Immature natural killer cell (primary cell): ENCODE measurements around the gene BRD1. TPM values are rescaled to one million over a fixed set of nuclear protein-coding genes. Genes with fewer than 3 reads are reported as not detected.

ENCODE experiments used
- DNase-seq, 3 donors: peaks; one replicate each; pipeline ENCODE4 v3.0.0; 2022; ENCODE audit warnings: mixed read lengths in 1 of 3
- H3K27ac Mint-ChIP-seq, 6 donors: one replicate each; pipeline ENCODE4 v1.8.0; 2020; ENCODE audit warnings: mixed read lengths in 6 of 6, mild to moderate bottlenecking in 5 of 6, inconsistent platforms in 4 of 6, moderate library complexity in 3 of 6
- H3K27me3 Mint-ChIP-seq, 3 donors: one replicate each; pipeline ENCODE4 v1.8.0; 2020 to 2021; ENCODE audit warnings: low read depth in 3 of 3, mild to moderate bottlenecking in 3 of 3, mixed read lengths in 3 of 3, moderate library complexity in 3 of 3, inconsistent platforms in 1 of 3
- H3K36me3 Mint-ChIP-seq, 3 donors: one replicate each; pipeline ENCODE4 v1.8.0; 2020; ENCODE audit warnings: mixed read lengths in 3 of 3, inconsistent platforms in 2 of 3, mild to moderate bottlenecking in 2 of 3
- H3K4me1 Mint-ChIP-seq, 2 donors: one replicate each; pipeline ENCODE4 v1.8.0; 2020; ENCODE audit warnings: inconsistent platforms in 2 of 2, mild to moderate bottlenecking in 2 of 2, mixed read lengths in 2 of 2, moderate library complexity in 1 of 2
- H3K4me3 Mint-ChIP-seq, 5 donors: one replicate each; pipeline ENCODE4 v1.8.0; 2020; ENCODE audit warnings: mild to moderate bottlenecking in 5 of 5, mixed read lengths in 5 of 5, inconsistent platforms in 3 of 5, moderate library complexity in 3 of 5
- H3K9me3 Mint-ChIP-seq, 6 donors: one replicate each; pipeline ENCODE4 v1.8.0; 2020; ENCODE audit warnings: mild to moderate bottlenecking in 6 of 6, mixed read lengths in 6 of 6, inconsistent platforms in 4 of 6, moderate library complexity in 3 of 6
- polyA plus RNA-seq, 3 donors: library from polyadenylated mRNA; unstranded; fragments of 300-500 nt; fragmentation: Illumina TruSeq; gene quantifications; one replicate each; pipeline ENCODE4 v1.2.3, GENCODE V29; 2021

BRD1 gene
- polyA plus RNA-seq, 3 donors from 2014 or later = 1.5 to 4.5 (median 2.1) TPM

GRCh38 chr22:49814164-49814686, 13.4 kb downstream of the BRD1 start:
- Mint-ChIP-seq H3K27ac (peak overlapping the region in 1 of 6 donors; percentile 53), H3K4me3 (no peak overlapping the region), H3K9me3 (no peaks in the 10 kb centered on the region), H3K4me1 (peaks cover 78 to 82% of the 10 kb centered on the region in 2 donors), H3K27me3 (peaks cover 0 to 34% (median 17%) of the 10 kb centered on the region in 3 donors), H3K36me3 (peaks cover 0 to 9% (median 9%) of the 10 kb centered on the region in 3 donors)
- DNase-seq = no peak

- Mint-ChIP-seq H3K4me3 (no peak overlapping the region), H3K27me3 (peaks cover 0 to 27% (median 19%) of the 10 kb centered on the region in 3 donors), H3K4me1 (peaks cover 82 to 91% of the 10 kb centered on the region in 2 donors), H3K27ac (peak overlapping the region in 1 of 6 donors; percentile 46), H3K9me3 (no peaks in the 10 kb centered on the region), H3K36me3 (peaks cover 0 to 9% (median 8%) of the 10 kb centered on the region in 3 donors)
- DNase-seq = no peak
These were observed 14.8 kb downstream of the BRD1 start for GRCh38 chr22:49812838-49813237.

GRCh38 chr22:49811020-49811791, 16.5 kb downstream of the BRD1 start:
- DNase-seq = no peak
- Mint-ChIP-seq H3K4me3 (peak overlapping the region; percentile 30 to 58 (median 41)), H3K9me3 (no peaks in the 10 kb centered on the region), H3K27me3 (peaks cover under 1 to 21% (median 14%) of the 10 kb centered on the region in 3 donors), H3K4me1 (peaks cover 83 to 91% of the 10 kb centered on the region in 2 donors), H3K27ac (peak overlapping the region; percentile 3 to 83 (median 67)), H3K36me3 (no peaks in the 10 kb centered on the region)

- H3K9me3 Mint-ChIP-seq = no peaks in the 10 kb centered on the region
- peaks cover 80 to 87% of the 10 kb centered on the region in 2 donors for H3K4me1 Mint-ChIP-seq
- peak overlapping the region in 4 of 5 donors; percentile 30 to 52 (median 36) for H3K4me3 Mint-ChIP-seq
- H3K27ac Mint-ChIP-seq = peak overlapping the region; percentile 3 to 83 (median 67)
- H3K36me3 Mint-ChIP-seq = no peaks in the 10 kb centered on the region
- peaks cover 7 to 18% (median 11%) of the 10 kb centered on the region in 3 donors for H3K27me3 Mint-ChIP-seq
- no peak for DNase-seq
These were observed 17.2 kb downstream of the BRD1 start for GRCh38 chr22:49810363-49811019.

GRCh38 chr22:49807780-49808708, 19.6 kb downstream of the BRD1 start:
- Mint-ChIP-seq H3K4me1 (peaks cover 79 to 88% of the 10 kb centered on the region in 2 donors), H3K36me3 (peaks cover 0 to 3% (median 0%) of the 10 kb centered on the region in 3 donors), H3K4me3 (peak overlapping the region; percentile 57 to 69 (median 62)), H3K27ac (peak overlapping the region; percentile 15 to 88 (median 76)), H3K9me3 (no peaks in the 10 kb centered on the region), H3K27me3 (peaks cover 10 to 16% (median 12%) of the 10 kb centered on the region in 3 donors)
- peak; percentile 44 to 64 (median 57) for DNase-seq

- Mint-ChIP-seq H3K36me3 (peaks cover 0 to 3% (median 0%) of the 10 kb centered on the region in 3 donors), H3K4me3 (peak overlapping the region; percentile 57 to 69 (median 62)), H3K4me1 (peaks cover 75 to 85% of the 10 kb centered on the region in 2 donors), H3K27ac (peak overlapping the region in 5 of 6 donors; percentile 60 to 88 (median 79)), H3K27me3 (peaks cover 12 to 16% (median 13%) of the 10 kb centered on the region in 3 donors), H3K9me3 (no peaks in the 10 kb centered on the region)
- DNase-seq = no peak
These were observed 20.5 kb downstream of the BRD1 start for GRCh38 chr22:49807129-49807528.

GRCh38 chr22:49803737-49804375, 23.8 kb downstream of the BRD1 start:
- Mint-ChIP-seq H3K36me3 (peaks cover 0 to 3% (median 3%) of the 10 kb centered on the region in 3 donors), H3K27me3 (peaks cover 12 to 20% (median 15%) of the 10 kb centered on the region in 3 donors), H3K27ac (peak overlapping the region in 4 of 6 donors; percentile 32 to 80 (median 54)), H3K4me1 (peaks cover 58 to 66% of the 10 kb centered on the region in 2 donors), H3K4me3 (peak overlapping the region in 2 of 5 donors; percentile 21 to 35), H3K9me3 (no peaks in the 10 kb centered on the region)
- no peak for DNase-seq

- Mint-ChIP-seq H3K9me3 (no peaks in the 10 kb centered on the region), H3K27ac (peak overlapping the region in 3 of 6 donors; percentile 32 to 83 (median 80)), H3K4me3 (peak overlapping the region in 1 of 5 donors; percentile 35), H3K36me3 (peaks cover 0 to 3% (median 3%) of the 10 kb centered on the region in 3 donors), H3K27me3 (peaks cover 12 to 20% (median 15%) of the 10 kb centered on the region in 3 donors), H3K4me1 (peaks cover 51 to 58% of the 10 kb centered on the region in 2 donors)
- DNase-seq = no peak
These were observed 24.5 kb downstream of the BRD1 start for GRCh38 chr22:49803134-49803533.

- Mint-ChIP-seq H3K36me3 (peaks cover 7 to 18% (median 10%) of the 10 kb centered on the region in 3 donors), H3K4me3 (no peak overlapping the region), H3K4me1 (peaks cover 35 to 42% of the 10 kb centered on the region in 2 donors)
These were observed 26.1 kb downstream of the BRD1 start for GRCh38 chr22:49801391-49802060.

GRCh38 chr22:49800408-49801238, 27.1 kb downstream of the BRD1 start:
- DNase-seq = no peak
- no peaks in the 10 kb centered on the region for H3K9me3 Mint-ChIP-seq
- H3K27me3 Mint-ChIP-seq = peaks cover 5 to 23% (median 15%) of the 10 kb centered on the region in 3 donors
- H3K4me1 Mint-ChIP-seq = peaks cover 29 to 36% of the 10 kb centered on the region in 2 donors
- no peak overlapping the region for H3K4me3 Mint-ChIP-seq
- no peak overlapping the region for H3K27ac Mint-ChIP-seq
- H3K36me3 Mint-ChIP-seq = peaks cover 7 to 19% (median 10%) of the 10 kb centered on the region in 3 donors

More at GRCh38 chr22:49801391-49802060, 26.1 kb downstream of the BRD1 start:
- no peaks in the 10 kb centered on the region for H3K9me3 Mint-ChIP-seq
- peaks cover 12 to 20% (median 15%) of the 10 kb centered on the region in 3 donors for H3K27me3 Mint-ChIP-seq
- DNase-seq = no peak
- peak overlapping the region in 3 of 6 donors; percentile 32 to 64 (median 40) for H3K27ac Mint-ChIP-seq

GRCh38 chr22:49799431-49800075, 28.1 kb downstream of the BRD1 start:
- H3K36me3 Mint-ChIP-seq = peaks cover 10 to 26% (median 16%) of the 10 kb centered on the region in 3 donors
- no peak for DNase-seq
- H3K27ac Mint-ChIP-seq = peak overlapping the region in 2 of 6 donors; percentile 40 to 71
- H3K27me3 Mint-ChIP-seq = peaks cover 5 to 27% (median 14%) of the 10 kb centered on the region in 3 donors
- H3K4me3 Mint-ChIP-seq = no peak overlapping the region
- peaks cover 24 to 38% of the 10 kb centered on the region in 2 donors for H3K4me1 Mint-ChIP-seq
- H3K9me3 Mint-ChIP-seq = no peaks in the 10 kb centered on the region
